ENCODE data around the gene PPP1R7. TPM values are rescaled to one million over a fixed set of nuclear protein-coding genes. Genes with fewer than 3 reads are reported as not detected.

The PPP1R7 gene
- total and polyA plus RNA-seq, 2 of the 4 experiments (the other 2 are of a cell fraction), result 60.8 to 70.0 TPM

DNA sequence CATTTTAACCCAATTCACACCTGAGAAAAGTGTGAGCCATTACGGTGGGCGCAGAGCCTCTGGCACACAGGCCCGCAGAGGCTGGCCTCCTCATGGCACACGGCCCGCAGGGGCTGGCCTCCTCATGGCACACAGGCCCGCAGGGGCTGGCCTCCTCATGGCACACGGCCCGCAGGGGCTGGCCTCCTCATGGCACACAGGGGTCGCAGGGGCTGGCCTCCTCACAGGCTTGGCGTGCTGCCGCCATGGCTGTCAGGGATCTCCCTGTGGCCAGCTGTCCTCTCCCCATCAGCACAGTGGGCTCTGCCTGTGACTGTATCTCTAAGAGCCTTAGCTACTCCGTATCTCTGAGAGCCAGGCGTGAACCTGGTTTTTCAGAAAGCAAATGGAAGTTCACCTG is 62.8 kb downstream of the PPP1R7 start:
- H3K9ac ChIP-seq (ENCODE audit: low read depth, low read length), result no peak overlapping the region
- H4K91ac ChIP-seq (ENCODE audit: insufficient read depth, low read depth, low read length), result no peak overlapping the region
- no peak overlapping the region for H2AK9ac ChIP-seq (replicated peaks; ENCODE audit: low read depth, low read length, poor library complexity)
- POLR2A ChIA-PET (ENCODE audit: unreplicated experiment), result no interaction called here
- no peak overlapping the region for H2BK5ac ChIP-seq (ENCODE audit: low read depth, low read length, poor library complexity, severe bottlenecking)
- whole genome bisulfite sequencing, 2 experiments (ENCODE audit: extremely low coverage in 2 of 2, insufficient read length in 1 of 2), result 80% methylated on average over 5 of the region's 13 CpGs; no CpG with 5 or more reads in 1 of the 2 experiments
- no peak overlapping the region for H4K5ac ChIP-seq (ENCODE audit: low read depth, low read length)
- ATAC-seq (ENCODE audit: low read depth) (no peak), DNase-seq (no peak)
- H3K36me3 ChIP-seq (ENCODE audit: control insufficient read depth, insufficient read depth, low read length), result no peaks in the 10 kb centered on the region
- peaks cover 4% of the 10 kb centered on the region; the same call in 1 of the 2 replicates for H3K4me1 ChIP-seq (ENCODE audit: control insufficient read depth, insufficient read depth, low read length)
- peaks cover 4% of the 10 kb centered on the region; the same call in 1 of the 2 replicates for H4K20me1 ChIP-seq (ENCODE audit: insufficient read depth, low read length)
- H3K23ac ChIP-seq (ENCODE audit: low read depth, low read length), result no peak overlapping the region
- dilution Hi-C loops (cut with HindIII; ENCODE audit: low sequenced_read_pairs, unreplicated experiment), result no loop called here
- H3K4ac ChIP-seq (ENCODE audit: low read depth, low read length), result no peak overlapping the region
- no peak overlapping the region for H3K4me2 ChIP-seq (ENCODE audit: low read depth, low read length)
- intact Hi-C loops (cut with micrococcal nuclease), result no loop called here
- H3K9me3 ChIP-seq (ENCODE audit: control insufficient read depth, insufficient read depth, low read length), result no peaks in the 10 kb centered on the region
- in situ Hi-C loops (cut with MboI; ENCODE audit: low sequenced_read_pairs), result no loop called here
- TF ChIP-seq SMC3 (IDR thresholded peaks at IDR 0.05; ENCODE audit: low read depth, low read length) (no peak), CHD1 (IDR thresholded peaks at IDR 0.05; ENCODE audit: low read depth, low read length) (no peak), BHLHE40 (IDR thresholded peaks at IDR 0.05; ENCODE audit: low read depth, low read length) (no peak), NFE2L2 (IDR thresholded peaks at IDR 0.05; ENCODE audit: low read depth, low read length) (no peak), RAD21 (IDR thresholded peaks at IDR 0.05; ENCODE audit: low read length) (no peak), MXI1 (IDR thresholded peaks at IDR 0.05; ENCODE audit: borderline replicate concordance, low read depth, low read length) (no peak), CEBPB (IDR thresholded peaks at IDR 0.05; ENCODE audit: low read depth, low read length) (no peak), MAZ (IDR thresholded peaks at IDR 0.05; ENCODE audit: borderline replicate concordance, low read depth, low read length) (no peak), RCOR1 (IDR thresholded peaks at IDR 0.05; ENCODE audit: insufficient replicate concordance, low read length) (no peak), POLR2A (IDR thresholded peaks at IDR 0.05; ENCODE audit: low read depth, low read length) (no peak), RFX5 (IDR thresholded peaks at IDR 0.05; ENCODE audit: low read depth, low read length) (no peak), MAFK (IDR thresholded peaks at IDR 0.05; ENCODE audit: low read depth, low read length) (no peak)
- TF ChIP-seq, protein P1, sequence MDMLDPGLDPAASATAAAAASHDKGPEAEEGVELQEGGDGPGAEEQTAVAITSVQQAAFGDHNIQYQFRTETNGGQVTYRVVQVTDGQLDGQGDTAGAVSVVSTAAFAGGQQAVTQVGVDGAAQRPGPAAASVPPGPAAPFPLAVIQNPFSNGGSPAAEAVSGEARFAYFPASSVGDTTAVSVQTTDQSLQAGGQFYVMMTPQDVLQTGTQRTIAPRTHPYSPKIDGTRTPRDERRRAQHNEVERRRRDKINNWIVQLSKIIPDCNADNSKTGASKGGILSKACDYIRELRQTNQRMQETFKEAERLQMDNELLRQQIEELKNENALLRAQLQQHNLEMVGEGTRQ (IDR thresholded peaks at IDR 0.05; ENCODE audit: low read depth, low read length), result no peak
- H2BK15ac ChIP-seq (ENCODE audit: low read depth, low read length), result no peak overlapping the region
- H2BK120ac ChIP-seq (ENCODE audit: low read depth, low read length), result no peak overlapping the region
- no peak overlapping the region for H4K8ac ChIP-seq (ENCODE audit: low read depth in 2 of 2, low read length in 2 of 2)
- H3K27me3 ChIP-seq (ENCODE audit: control insufficient read depth, insufficient read depth, low read length), result peaks cover 24% of the 10 kb centered on the region
- no TSS peak for BruUV-seq (replicated peaks)
- H3K27ac ChIP-seq (ENCODE audit: insufficient read depth, low read length), result no peak overlapping the region
- no peak overlapping the region for H2AFZ ChIP-seq (replicated peaks; ENCODE audit: low read length, poor library complexity)
- no peak overlapping the region for H3K4me3 ChIP-seq (ENCODE audit: insufficient read depth, low read depth, low read length)
- no peak overlapping the region for H2AK5ac ChIP-seq (ENCODE audit: low read depth, low read length)
- H2BK20ac ChIP-seq (ENCODE audit: low read depth, low read length), result no peak overlapping the region
- no peak overlapping the region for H3K56ac ChIP-seq (ENCODE audit: extremely low read depth, insufficient read depth, low read length)
- CTCF ChIA-PET, result no interaction called here
- H3K14ac ChIP-seq (replicated peaks; ENCODE audit: low read depth, low read length), result no peak overlapping the region
- H3K9me1 ChIP-seq (ENCODE audit: insufficient read depth, low read length), result peaks cover 2% of the 10 kb centered on the region; the same call in 1 of the 2 replicates
- no peak overlapping the region for H3K18ac ChIP-seq (ENCODE audit: low read depth, low read length)
- no peaks in the 10 kb centered on the region for H3K79me1 ChIP-seq (ENCODE audit: low read depth in 1 of 2, low read length in 2 of 2)

All from IMR-90 (cell line).